ENCODE results near the gene CMSS1. TPM values are rescaled to one million over a fixed set of nuclear protein-coding genes. Genes with fewer than 3 reads are reported as not detected.

Gene CMSS1
- total RNA-seq, 2 donors from 2014 or later: 18.1 to 22.7 TPM

- no peaks in the 10 kb centered on the region for H3K27me3 ChIP-seq (replicated peaks; ENCODE audit: insufficient read depth)
- peaks cover 20 to 37% of the 10 kb centered on the region in 2 donors for H3K4me1 ChIP-seq (ENCODE audit: control insufficient read depth in 1 of 2, low read depth in 2 of 2)
- H3K9me3 ChIP-seq: no peaks in the 10 kb centered on the region
- TF ChIP-seq CTCF (IDR thresholded peaks at IDR 0.05): no peak
- no peak for ATAC-seq (ENCODE audit: insufficient number of reproducible peaks, low FRiP score, low read depth)
- H3K27ac ChIP-seq: peak overlapping the region in 1 of 2 donors; percentile 14
- H3K36me3 ChIP-seq: no peaks in the 10 kb centered on the region
- H3K4me3 ChIP-seq: no peak overlapping the region
- no peak for DNase-seq (ENCODE audit: low spot score)
These were observed 84.4 kb downstream of the CMSS1 start for GRCh38 chr3:99902091-99902490.

- TF ChIP-seq CTCF (IDR thresholded peaks at IDR 0.05): no peak
- DNase-seq (ENCODE audit: low spot score) (no peak), ATAC-seq (ENCODE audit: insufficient number of reproducible peaks, low FRiP score, low read depth) (no peak)
- Histone ChIP-seq H3K36me3 (no peaks in the 10 kb centered on the region), H3K27ac (no peak overlapping the region), H3K27me3 (replicated peaks; ENCODE audit: insufficient read depth) (no peaks in the 10 kb centered on the region), H3K4me3 (no peak overlapping the region), H3K9me3 (no peaks in the 10 kb centered on the region), H3K4me1 (ENCODE audit: control insufficient read depth in 1 of 2, low read depth in 2 of 2) (peaks cover 19 to 26% of the 10 kb centered on the region in 2 donors)
These were observed 86.2 kb downstream of the CMSS1 start for GRCh38 chr3:99903869-99904268.

DNA sequence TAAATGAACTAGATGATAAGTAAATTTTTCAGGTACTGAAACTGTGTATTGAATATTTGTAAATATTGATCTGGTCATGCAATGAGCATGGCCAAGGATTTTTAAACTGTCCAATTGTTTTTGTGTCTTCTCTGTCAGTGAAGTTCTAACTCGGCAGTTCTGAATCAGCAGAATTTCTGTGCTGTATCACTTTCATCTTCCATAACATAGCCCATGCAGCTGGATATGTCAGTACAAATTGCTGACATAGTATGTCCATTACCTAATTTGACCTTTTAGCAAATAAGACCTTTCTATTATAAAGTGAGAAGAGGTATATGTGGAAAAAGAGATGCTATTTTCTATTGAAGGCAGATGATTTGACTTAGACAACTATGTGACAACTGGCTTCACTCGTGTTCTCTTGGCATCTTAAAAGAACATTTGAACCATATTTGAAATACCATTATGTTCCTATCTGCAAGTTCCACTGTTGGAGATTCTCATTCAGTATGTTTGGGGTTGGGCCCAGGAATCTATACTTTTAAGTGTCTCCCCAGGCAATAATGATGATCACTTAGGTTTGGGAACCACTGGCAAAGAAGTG is 90.4 kb downstream of the CMSS1 start:
- Histone ChIP-seq H3K36me3 (no peaks in the 10 kb centered on the region), H3K4me3 (no peak overlapping the region), H3K4me1 (ENCODE audit: control insufficient read depth in 1 of 2, low read depth in 2 of 2) (peaks cover 4 to 18% of the 10 kb centered on the region in 2 donors), H3K27me3 (replicated peaks; ENCODE audit: insufficient read depth) (no peaks in the 10 kb centered on the region), H3K9me3 (no peaks in the 10 kb centered on the region), H3K27ac (no peak overlapping the region)
- TF ChIP-seq CTCF (IDR thresholded peaks at IDR 0.05): no peak
- DNase-seq (ENCODE audit: low spot score): no peak
- no peak for ATAC-seq (ENCODE audit: insufficient number of reproducible peaks, low FRiP score, low read depth)

- Histone ChIP-seq H3K4me1 (ENCODE audit: control insufficient read depth in 1 of 2, low read depth in 2 of 2) (peaks cover 4 to 12% of the 10 kb centered on the region in 2 donors), H3K4me3 (no peak overlapping the region), H3K27me3 (replicated peaks; ENCODE audit: insufficient read depth) (no peaks in the 10 kb centered on the region), H3K9me3 (no peaks in the 10 kb centered on the region), H3K27ac (peak overlapping the region in 1 of 2 donors; percentile 62), H3K36me3 (no peaks in the 10 kb centered on the region)
- peak; percentile 91 for ATAC-seq (ENCODE audit: insufficient number of reproducible peaks, low FRiP score, low read depth)
- no peak for TF ChIP-seq CTCF (IDR thresholded peaks at IDR 0.05)
- no peak for DNase-seq (ENCODE audit: low spot score)
These were observed 92.2 kb downstream of the CMSS1 start for GRCh38 chr3:99909714-99910495.

- Histone ChIP-seq H3K4me3 (no peak overlapping the region), H3K27me3 (replicated peaks; ENCODE audit: insufficient read depth) (no peaks in the 10 kb centered on the region), H3K27ac (peak overlapping the region in 1 of 2 donors; percentile 62), H3K36me3 (no peaks in the 10 kb centered on the region), H3K9me3 (no peaks in the 10 kb centered on the region), H3K4me1 (ENCODE audit: control insufficient read depth in 1 of 2, low read depth in 2 of 2) (peaks cover 4 to 12% of the 10 kb centered on the region in 2 donors)
- DNase-seq (ENCODE audit: low spot score): no peak
- no peak for TF ChIP-seq CTCF (IDR thresholded peaks at IDR 0.05)
- no peak for ATAC-seq (ENCODE audit: insufficient number of reproducible peaks, low FRiP score, low read depth)
These were observed 93.2 kb downstream of the CMSS1 start for GRCh38 chr3:99910752-99911290.
